ENCODE data around the gene UBQLN2. TPM values are rescaled to one million over a fixed set of nuclear protein-coding genes. Genes with fewer than 3 reads are reported as not detected.

The UBQLN2 gene
- total and polyA plus RNA-seq, 11 donors: 11.4 to 41.8 (median 33.9) TPM

DNA sequence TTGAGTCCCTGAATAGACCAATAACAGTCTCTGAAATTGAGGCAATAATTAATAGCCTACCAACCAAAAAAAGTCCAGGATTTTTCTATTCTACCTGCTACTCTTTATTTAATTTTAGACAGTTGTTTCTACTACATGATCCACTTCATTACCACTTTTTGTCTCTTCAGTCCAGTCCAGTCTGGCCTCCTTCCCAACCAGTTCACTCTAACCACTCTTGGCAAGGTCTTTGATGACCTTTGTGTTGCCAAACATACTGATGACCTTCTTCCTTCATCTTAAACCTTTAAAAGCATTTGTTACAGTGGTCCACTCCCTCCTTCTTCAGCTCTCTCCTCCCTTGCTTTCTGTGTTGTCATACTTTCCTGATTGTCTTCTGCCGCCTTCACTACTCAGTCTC, 12.8 kb upstream of the UBQLN2 start:
- Histone ChIP-seq H3K27ac (no peak overlapping the region), H3K4me3 (no peak overlapping the region), H3K9me3 (peaks cover 0 to 5% (median 0%) of the 10 kb centered on the region in 12 donors), H3K4me1 (no peaks in the 10 kb centered on the region), H3K27me3 (no peaks in the 10 kb centered on the region), H3K36me3 (no peaks in the 10 kb centered on the region)
- intact Hi-C loops (cut with DNase I): no loop called here
- DNase-seq: no peak
- TF ChIP-seq, protein P1, sequence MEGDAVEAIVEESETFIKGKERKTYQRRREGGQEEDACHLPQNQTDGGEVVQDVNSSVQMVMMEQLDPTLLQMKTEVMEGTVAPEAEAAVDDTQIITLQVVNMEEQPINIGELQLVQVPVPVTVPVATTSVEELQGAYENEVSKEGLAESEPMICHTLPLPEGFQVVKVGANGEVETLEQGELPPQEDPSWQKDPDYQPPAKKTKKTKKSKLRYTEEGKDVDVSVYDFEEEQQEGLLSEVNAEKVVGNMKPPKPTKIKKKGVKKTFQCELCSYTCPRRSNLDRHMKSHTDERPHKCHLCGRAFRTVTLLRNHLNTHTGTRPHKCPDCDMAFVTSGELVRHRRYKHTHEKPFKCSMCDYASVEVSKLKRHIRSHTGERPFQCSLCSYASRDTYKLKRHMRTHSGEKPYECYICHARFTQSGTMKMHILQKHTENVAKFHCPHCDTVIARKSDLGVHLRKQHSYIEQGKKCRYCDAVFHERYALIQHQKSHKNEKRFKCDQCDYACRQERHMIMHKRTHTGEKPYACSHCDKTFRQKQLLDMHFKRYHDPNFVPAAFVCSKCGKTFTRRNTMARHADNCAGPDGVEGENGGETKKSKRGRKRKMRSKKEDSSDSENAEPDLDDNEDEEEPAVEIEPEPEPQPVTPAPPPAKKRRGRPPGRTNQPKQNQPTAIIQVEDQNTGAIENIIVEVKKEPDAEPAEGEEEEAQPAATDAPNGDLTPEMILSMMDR (IDR thresholded peaks at IDR 0.05): no peak
- no peak for TF ChIP-seq POLR2A (IDR thresholded peaks at IDR 0.05)
- WGBS, 4 donors: 83 to 90% (median 87%) methylated on average over 1 of the region's 1 CpG
- no peak for ATAC-seq

DNA sequence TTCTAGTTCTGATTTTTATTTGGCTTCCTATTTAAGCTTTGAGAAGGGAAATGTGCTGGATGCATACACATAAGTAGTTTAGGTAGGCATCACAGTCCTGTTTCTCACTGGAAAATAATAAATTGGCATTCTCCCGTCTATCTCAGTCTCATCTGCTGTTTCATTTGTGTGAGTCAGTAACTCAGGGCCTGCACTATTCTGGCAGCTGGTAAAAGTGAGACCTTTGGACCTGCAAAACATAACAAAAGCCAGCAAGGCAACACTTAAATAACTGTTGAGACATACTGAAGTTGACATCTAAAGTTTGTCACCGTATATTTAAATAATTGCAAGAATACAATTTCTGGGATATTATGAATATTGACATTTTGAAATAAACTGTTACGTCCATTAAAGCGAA, 8.6 kb upstream of the UBQLN2 start:
- Histone ChIP-seq H3K36me3 (no peaks in the 10 kb centered on the region), H3K27ac (no peak overlapping the region), H3K4me1 (no peaks in the 10 kb centered on the region), H3K9me3 (no peaks in the 10 kb centered on the region), H3K27me3 (peaks cover 0 to 3% (median 0%) of the 10 kb centered on the region in 9 donors), H3K4me3 (no peak overlapping the region)
- TF ChIP-seq, protein P1 (IDR thresholded peaks at IDR 0.05): no peak
- TF ChIP-seq POLR2A (IDR thresholded peaks at IDR 0.05): no peak
- 76 to 96% (median 87%) methylated on average over 4 of the region's 4 CpGs for WGBS, 4 donors
- ATAC-seq (no peak), DNase-seq (no peak)
- intact Hi-C loops (cut with DNase I): no loop called here

DNA sequence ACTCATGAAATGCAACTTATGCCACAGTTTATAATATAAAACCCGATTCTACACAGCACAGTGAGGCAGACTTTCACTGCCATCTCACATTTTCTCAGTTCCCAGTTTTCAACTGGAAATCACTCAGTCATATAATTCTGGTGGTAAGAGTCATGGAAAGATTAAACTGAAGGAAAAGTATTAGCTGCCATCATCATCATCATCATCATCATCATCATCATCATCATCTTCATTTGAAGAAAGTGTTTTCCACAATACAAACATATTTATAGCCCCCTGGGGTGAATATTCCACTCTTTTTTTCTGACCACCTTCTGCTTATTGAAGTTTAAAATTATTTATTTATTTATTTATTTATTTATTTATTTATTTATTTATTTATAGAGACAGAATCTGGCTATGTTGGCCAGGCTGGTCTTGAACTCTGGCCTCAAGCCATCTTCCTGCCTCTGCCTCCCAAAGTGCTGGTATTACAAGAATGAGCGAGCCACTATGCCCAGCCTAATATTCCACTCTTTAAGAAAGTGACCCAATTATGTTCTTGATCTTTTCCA, 6.0 kb upstream of the UBQLN2 start:
- DNase-seq (no peak), ATAC-seq (no peak)
- Histone ChIP-seq H3K27me3 (peaks cover 0 to 3% (median 0%) of the 10 kb centered on the region in 9 donors), H3K27ac (no peak overlapping the region), H3K36me3 (no peaks in the 10 kb centered on the region), H3K4me1 (peaks cover 0 to 2% (median 0%) of the 10 kb centered on the region in 12 donors), H3K9me3 (no peaks in the 10 kb centered on the region), H3K4me3 (no peak overlapping the region)
- 69 to 97% (median 85%) methylated on average over 2 of the region's 2 CpGs for WGBS, 4 donors
- intact Hi-C loops (cut with DNase I): no loop called here
- TF ChIP-seq, protein P1 (IDR thresholded peaks at IDR 0.05): no peak
- TF ChIP-seq POLR2A (IDR thresholded peaks at IDR 0.05): no peak

DNA sequence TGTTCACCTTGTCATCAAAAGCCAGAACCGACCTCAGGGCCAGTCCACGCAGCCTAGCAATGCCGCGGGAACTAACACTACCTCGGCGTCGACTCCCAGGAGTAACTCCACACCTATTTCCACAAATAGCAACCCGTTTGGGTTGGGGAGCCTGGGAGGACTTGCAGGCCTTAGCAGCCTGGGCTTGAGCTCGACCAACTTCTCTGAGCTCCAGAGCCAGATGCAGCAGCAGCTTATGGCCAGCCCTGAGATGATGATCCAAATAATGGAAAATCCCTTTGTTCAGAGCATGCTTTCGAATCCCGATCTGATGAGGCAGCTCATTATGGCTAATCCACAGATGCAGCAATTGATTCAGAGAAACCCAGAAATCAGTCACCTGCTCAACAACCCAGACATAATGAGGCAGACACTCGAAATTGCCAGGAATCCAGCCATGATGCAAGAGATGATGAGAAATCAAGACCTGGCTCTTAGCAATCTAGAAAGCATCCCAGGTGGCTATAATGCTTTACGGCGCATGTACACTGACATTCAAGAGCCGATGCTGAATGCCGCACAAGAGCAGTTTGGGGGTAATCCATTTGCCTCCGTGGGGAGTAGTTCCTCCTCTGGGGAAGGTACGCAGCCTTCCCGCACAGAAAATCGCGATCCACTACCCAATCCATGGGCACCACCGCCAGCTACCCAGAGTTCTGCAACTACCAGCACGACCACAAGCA, 898 bp downstream of the UBQLN2 start:
- ATAC-seq (peak in 3 of 4 donors; percentile 41 to 61 (median 41)), DNase-seq (peak in 4 of 5 donors; percentile 15 to 30 (median 29))
- Histone ChIP-seq H3K4me3 (peak overlapping the region; percentile 28 to 88 (median 72)), H3K36me3 (no peaks in the 10 kb centered on the region), H3K9me3 (no peaks in the 10 kb centered on the region), H3K4me1 (peaks cover 0 to 41% (median 19%) of the 10 kb centered on the region in 12 donors), H3K27ac (peak overlapping the region; percentile 90 to 99 (median 94)), H3K27me3 (peaks cover 0 to 5% (median 0%) of the 10 kb centered on the region in 9 donors)
- TF ChIP-seq, protein P1 (IDR thresholded peaks at IDR 0.05): no peak
- TF ChIP-seq POLR2A (IDR thresholded peaks at IDR 0.05): no peak
- intact Hi-C loops (cut with DNase I): loop anchor here in 2 of 10 donors (5.0 to 10.0 kb wide), 2 partner anchors 168 to 1410 kb away; no protein-coding TSS in a partner anchor
- WGBS, 4 donors: 1 to 60% (median 26%) methylated on average over 21 to 23 of the region's 23 CpGs
